Renal cortical epithelial cell (primary cell): ENCODE results near the gene PEAK3. TPM values are rescaled to one million over a fixed set of nuclear protein-coding genes. Genes with fewer than 3 reads are reported as not detected.

ENCODE experiments used
- DNase-seq: peaks from one replicate; pipeline ENCODE4 v3.0.0-alpha.2; 2011; ENCODE audit warnings: low read depth
- total RNA-seq: library from RNA; depleted of rRNA; stranded (reverse); fragments of >200 nt; gene quantifications from 2 replicates; pipeline ENCODE4 v1.2.3, GENCODE V29; 2014

The PEAK3 gene, protein sequence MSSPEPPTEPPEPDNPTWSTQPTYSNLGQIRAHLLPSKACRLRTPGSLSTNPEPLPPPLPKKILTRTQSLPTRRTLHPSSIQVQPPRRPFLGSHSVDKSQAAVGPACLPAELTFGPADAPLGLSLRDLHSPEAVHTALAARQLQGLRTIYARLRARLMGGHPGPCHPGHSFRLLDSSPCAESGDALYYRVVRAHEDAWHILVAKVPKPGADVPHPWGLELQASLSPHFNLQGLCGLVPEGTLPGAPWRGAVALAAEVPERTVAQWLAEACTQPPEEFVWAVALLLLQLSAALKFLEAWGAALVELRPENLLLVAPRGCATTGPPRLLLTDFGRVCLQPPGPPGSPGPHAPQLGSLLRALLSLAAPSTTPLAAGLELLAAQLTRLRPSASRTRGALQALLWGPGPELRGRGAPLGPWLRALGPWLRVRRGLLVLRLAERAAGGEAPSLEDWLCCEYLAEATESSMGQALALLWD
- total RNA-seq = 0.05 TPM in 1 of 2 replicates, not detected in the other

DNA sequence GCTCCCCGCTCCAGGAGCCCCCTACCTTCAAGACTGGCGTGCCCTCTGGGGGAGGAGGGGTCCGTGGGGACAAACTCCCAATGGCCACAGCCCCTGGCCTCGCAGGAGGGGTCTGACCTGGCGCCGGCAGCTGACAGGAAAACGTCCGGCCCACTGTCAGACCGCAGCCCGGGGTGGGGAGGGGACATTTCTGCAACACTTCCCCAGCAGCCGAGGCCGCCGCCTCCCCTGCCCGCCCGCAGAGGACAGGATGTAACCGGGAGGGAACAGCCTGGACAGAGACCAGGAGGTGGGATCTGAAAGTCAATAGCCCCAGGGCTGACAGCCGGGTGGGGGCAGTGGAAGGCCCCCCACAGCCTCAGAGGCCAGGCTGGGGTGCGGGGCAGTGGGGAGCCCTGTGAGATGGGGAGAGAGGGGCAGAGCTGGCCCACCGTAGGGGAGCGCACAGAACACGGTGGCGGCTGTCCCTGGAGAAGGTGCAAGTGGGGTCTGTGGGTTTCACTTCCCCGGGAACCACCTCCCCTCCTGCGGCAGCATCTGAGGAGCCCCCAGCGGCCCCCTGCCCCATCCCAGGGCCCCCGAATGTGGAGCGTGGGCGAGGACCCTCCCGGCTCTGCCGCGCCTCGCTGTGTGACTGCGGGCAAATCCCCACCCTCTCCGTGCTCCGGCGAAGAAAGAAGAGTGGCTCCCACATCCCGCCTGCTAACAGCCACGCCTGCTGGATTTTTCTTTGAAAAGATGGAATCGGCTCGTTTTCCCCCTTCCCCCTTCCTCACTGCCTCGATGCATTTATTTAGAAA lies at the start of gene PEAK3:
Gene PEAK3, minus strand, starts transcription at position 114 of the 800 bp plus-strand sequence. CDS start 1,244 bp downstream, outside the sequence.
- no peak for DNase-seq

GRCh38 chr19:2330632-2331284 lies 48.8 kb upstream of the PEAK3 start:
- peak; percentile 27 for DNase-seq

DNA sequence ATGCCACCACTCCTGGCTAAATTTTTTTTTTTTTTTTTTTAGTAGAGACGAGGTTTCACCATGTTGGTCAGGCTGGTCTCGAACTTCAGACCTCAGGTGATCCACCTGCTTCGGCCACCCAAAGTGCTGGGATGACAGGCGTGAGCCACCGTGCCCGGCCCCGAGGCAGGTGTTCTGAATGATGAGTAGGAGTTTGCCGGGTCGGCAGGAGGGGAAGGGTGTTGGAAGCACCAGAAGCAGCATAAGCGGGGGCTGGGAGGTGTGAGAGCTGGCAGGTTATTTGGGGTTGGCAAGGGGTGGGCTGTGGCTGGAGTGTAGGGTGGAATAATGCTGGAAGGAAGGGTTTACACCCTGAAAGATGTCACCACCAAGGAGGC lies 48.3 kb upstream of the PEAK3 start:
- DNase-seq = no peak

DNA sequence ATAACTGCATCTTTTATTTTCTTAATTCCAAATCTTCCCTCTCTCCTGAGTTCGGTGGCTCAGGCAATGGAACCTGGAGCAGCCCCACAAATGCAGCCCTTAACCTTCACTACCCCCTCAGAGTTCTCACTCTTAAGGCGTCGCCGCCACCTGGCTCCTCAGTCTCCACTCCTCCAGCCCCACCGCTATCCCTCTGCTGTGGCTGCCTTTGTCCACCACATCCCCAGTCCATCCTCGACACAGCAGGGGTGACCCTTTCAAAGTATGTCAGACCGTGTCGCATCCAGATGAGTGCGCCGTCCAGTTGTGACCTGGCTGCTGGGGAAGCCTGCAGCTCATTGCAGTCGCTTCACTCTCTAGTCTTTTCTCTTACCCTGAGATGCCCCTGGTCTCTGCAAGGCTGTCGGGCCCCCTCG lies 47.5 kb upstream of the PEAK3 start:
- DNase-seq = no peak

GRCh38 chr19:2329149-2329478 lies 47.1 kb upstream of the PEAK3 start:
- DNase-seq = no peak

- peak; percentile 61 for DNase-seq
Measured at GRCh38 chr19:2328401-2329148, 46.6 kb upstream of the PEAK3 start, which contains the start of the genes LSM7 and SPPL2B. TSS of gene LSM7 (minus strand) at chr19:2328586. CDS start at chr19:2328566, 20 bp downstream. TSS of gene SPPL2B (plus strand) at chr19:2328684. CDS start at chr19:2328710, 26 bp downstream.

DNA sequence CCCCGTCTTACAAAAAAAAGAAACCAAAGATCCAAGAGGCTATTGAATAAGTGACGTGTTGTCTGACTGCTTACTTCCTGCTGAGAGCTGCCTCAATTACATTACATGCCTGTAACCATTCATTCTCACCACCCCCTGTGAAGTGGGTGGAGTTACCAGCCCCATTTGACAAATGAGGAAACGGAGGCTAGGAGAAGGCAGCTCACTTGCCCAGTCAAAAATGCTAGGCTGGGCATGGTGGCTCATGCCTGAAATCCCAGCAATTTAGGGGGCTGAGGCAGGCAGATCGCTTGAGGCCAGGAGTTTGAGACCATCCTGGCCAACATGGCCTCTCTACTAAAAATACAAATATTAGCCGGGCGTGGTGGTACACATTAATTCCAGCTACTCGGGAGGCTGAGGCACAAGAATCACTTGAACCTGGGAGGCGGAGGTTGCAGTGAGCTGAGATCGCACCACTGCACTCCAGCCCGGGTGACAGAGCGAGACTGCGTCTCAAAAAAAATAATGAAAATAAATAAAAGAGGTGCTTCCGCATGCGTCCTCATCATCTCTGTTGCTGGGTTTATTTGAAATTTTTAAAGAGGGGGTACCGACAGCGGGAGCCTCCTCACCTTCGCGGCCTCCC lies 45.9 kb upstream of the PEAK3 start:
- peak; percentile 90 for DNase-seq

- DNase-seq = no peak
Measured at GRCh38 chr19:2326699-2327360, 44.9 kb upstream of the PEAK3 start.

DNA sequence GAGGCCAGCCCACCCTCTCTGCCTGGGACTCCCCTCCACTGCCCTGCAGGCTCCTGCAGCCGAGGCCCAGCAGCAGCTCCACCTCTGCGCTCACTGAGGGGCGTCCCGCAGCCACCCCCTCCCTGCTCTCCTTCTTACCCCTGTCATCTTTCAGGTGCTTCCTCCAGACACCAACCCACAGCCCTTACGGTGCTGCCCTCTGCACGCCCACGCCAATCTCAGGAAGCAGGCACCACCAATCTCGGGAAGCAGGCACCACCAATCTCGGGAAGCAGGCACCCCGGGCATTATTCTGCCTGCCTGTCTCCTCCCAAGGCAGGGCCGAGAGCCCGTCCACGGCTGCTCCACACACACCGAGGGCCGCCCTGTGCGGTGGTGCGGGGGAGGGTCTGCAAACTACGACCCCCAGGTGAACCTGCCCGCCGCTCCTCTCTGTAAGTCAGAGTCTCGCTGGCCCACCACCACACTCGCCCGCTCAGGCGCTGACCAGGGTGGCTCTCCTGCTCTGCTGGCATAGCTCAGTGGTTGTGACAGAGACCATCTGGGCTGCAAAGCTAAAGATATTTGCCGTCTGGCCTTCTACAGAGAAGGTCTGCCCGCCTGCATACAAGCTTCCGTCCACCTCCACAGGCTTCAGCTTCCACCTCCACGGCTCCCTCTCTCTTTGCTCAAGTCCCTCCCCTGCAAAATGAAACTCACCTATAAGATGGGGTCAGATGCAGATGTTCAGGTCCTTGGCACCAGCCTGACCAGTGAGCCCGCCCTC lies 43.5 kb upstream of the PEAK3 start:
- no peak for DNase-seq

DNA sequence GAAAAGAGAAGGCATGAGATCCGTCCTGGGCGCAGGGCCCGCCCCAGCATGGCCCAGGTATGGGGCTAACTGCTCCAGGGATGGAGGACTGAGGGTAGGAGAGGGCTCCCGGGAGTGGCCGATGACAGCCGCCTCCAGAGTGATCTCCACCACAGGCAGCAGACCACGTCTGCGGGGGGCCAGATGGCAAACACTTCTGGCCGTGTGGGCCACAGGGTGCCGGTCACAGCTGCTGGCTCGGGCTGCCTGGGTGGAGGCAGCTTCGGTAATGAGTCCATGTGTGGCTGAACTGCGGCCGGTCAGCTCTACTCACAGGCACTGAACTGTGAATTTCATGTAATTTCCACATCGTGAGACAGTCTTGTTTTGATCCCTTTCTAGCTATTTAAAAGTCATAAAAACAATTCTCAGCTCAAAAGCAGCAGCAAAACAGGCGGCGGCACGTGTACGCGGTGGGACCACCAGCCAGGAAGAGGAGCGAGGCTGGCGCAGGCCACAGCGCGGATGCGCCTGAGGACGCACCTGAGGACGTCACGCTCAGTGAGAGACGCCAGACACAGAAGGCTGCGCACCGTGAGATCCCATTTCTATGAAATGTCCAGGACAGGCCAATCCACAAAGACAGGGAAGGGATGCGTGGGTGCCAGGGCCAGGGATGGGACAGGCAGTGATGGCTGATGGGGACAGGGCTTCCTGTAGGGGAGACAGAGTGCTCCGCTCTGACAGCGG lies 42.4 kb upstream of the PEAK3 start:
- DNase-seq = no peak

DNA sequence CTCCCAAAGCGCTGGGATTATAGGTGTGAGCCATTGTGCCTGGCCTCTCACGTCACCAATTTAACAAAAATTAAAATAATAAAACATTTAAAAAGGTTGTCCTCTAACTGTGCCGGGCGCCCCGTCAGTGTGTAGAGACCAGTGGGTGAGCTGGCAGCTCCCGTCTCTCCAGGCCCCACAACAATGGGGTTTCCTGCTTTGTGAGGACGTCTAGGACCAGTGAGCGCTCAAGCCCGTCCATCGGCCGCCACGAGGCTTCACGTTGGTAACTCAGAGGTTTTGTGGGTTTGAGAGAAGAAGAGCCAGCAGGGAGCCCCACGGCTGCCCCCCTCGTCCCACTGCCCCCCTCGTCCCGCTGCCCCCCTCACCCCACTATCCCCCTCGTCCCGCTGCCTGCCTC lies 41.7 kb upstream of the PEAK3 start:
- DNase-seq = no peak

DNA sequence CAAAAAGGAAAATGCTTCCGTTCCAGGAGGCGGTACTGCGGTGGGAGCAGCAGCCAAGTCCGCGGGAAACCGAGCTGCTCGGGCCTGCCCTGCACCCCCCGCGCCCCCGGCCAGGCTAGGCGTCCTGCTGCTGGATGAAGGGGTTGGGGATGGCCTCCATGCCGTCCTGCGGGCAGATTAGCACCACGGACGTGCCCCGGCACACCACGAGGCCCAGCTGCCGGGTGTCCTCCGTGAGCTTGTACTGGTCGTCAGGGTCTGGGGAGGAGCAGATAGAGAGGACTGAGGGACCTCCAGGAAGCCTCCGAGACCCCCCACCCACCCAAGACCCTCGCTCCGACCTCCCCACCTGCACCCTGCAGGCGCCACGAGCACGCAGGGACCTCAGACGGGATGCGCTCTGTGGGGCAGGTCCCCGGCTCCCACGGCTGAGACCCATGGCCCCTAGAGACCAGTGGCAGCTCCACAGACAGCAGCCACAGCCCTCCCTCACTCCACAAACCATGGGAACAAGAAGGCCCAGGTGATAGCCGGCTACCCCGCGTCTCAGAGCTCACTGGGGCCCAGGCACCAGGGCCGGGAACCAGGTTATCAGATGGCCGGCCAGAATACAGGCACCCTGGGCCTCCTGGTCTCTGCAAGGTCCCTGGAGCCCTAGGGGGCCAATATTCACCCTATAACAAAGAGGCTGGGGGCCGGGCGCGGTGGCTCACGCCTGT lies 39.7 kb upstream of the PEAK3 start:
- DNase-seq = no peak

GRCh38 chr19:2320939-2321338 lies 39.0 kb upstream of the PEAK3 start:
- DNase-seq = no peak

DNA sequence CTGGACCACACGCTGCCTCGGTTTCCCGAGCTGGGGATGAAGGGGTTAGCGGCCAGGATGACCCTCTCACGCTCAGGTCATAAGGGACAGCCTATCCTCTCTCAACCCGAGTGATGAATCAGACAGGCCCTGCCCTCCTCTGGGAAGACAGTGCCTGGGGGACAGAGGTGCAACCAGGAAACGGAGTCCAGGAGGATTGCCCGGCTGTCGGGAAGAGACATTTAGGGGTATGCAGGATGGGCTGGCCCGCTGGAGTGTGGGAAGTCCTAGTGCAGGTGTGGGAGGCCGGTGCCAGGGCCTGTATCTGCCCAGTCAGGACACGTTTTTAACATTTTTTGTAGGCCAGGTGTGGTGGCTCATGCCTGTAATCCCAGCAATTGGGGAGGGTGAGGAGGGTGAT lies 38.1 kb upstream of the PEAK3 start:
- DNase-seq = no peak

- no peak for DNase-seq
Measured at GRCh38 chr19:2319551-2319950, 37.6 kb upstream of the PEAK3 start.

DNA sequence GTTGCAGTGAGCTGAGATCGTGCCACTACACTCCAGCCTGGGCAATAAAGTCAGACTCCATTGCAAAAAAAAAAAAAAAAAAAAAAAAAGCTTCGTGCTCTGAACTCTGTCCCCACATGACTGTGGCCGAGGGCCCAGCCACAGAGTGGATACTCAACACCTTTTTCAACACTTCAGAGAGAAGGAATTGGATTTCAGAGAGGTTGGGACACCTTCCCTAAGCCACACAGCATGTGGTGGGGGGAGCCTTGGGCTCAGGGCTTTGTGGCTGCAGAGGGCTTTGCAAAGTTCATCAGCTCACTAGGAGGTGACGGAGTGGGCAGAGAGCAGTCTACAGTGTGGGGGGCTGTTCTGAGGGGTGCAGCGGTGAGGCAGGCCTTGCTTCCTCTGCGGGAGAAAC lies 36.9 kb upstream of the PEAK3 start:
- no peak for DNase-seq

DNA sequence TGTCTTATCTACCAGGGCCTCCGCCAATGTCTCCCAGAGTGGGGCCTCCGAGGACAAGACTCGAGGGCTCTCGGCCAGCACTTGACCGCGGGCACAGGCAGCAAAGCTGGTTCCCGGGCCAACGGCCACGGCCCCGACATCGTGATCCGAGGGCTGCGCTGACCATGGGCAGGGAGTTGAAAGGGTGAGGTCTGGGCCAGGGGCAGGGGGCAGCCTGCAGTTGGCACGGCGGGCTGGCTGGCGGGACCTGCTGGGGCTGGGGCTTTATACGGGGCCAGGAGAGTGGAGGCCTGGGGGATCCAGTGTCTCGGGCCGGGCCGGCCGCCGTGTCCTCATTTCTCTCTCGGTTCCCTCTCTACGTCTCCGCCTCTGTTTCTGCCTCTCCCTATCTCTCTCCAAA lies 35.8 kb upstream of the PEAK3 start:
- no peak for DNase-seq

DNA sequence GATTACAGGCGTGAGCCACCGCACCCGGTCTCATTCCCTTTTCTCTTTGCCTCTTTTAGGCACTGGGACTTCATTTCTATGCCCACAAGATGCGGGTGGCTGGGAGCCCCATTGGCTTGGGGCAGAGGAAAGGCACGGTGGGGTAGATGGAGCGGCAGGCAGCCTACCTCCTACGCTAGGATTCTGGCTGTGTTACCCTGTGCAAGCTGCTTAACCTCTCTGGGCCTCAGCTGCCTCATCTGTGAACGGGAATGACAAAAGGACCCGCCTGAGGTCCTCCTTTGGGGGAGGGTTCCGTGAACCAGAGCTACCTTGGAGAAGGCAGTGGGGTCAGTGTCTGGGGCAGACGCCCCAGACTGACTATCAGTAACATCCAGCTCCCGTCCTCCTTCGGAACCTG lies 35.3 kb upstream of the PEAK3 start:
- no peak for DNase-seq
